Adrenal gland (tissue), 5 donors: Measurements from ENCODE around the gene ITGA7.

ENCODE experiments used
- CTCF ChIP-seq, 6 experiments: fragments of 450-650 bp in 4 of 6; fragments of 200-600 bp in 2 of 6; sonication (generic) in 1 of 6; IDR thresholded peaks; 1 replicate in 5 of 6; 2 replicates in 1 of 6; pipeline versions ENCODE4 v1.5.1 to v1.8.0; 2016 to 2021; ENCODE audit warnings: antibody characterized with exemption in 6 of 6, mild to moderate bottlenecking in 2 of 6, moderate library complexity in 1 of 6
- POLR2A ChIP-seq, 2 donors: fragments of 450-650 bp; IDR thresholded peaks; one replicate each; pipeline ENCODE4 v1.6.1; 2017; ENCODE audit warnings: antibody characterized with exemption in 2 of 2, mild to moderate bottlenecking in 2 of 2, moderate library complexity in 1 of 2
- donor health status: DM: no; HTN: no; CAD: no.

- TF ChIP-seq CTCF (IDR thresholded peaks at IDR 0.05) (no peak), POLR2A (IDR thresholded peaks at IDR 0.05) (no peak)
Observed at GRCh38 chr12:55664826-55665225, 42.9 kb downstream of the ITGA7 start.
